ENCODE results near the gene USP21.

The USP21 gene

GRCh38 chr1:161171696-161172095 is 12.4 kb downstream of the USP21 start:
- no peak for TF ChIP-seq MAX (IDR thresholded peaks at IDR 0.05)
- TF ChIP-seq RAD21 (IDR thresholded peaks at IDR 0.05; ENCODE audit: low read depth): no peak
- TF ChIP-seq NFIC (IDR thresholded peaks at IDR 0.05): no peak
- TF ChIP-seq TEAD4 (IDR thresholded peaks at IDR 0.05): no peak
- TF ChIP-seq FOXM1 (IDR thresholded peaks at IDR 0.05; ENCODE audit: borderline replicate concordance, low read depth): no peak
- no peak for TF ChIP-seq TCF12 (IDR thresholded peaks at IDR 0.05; ENCODE audit: low read depth)
- no peak for TF ChIP-seq ZBTB7A (IDR thresholded peaks at IDR 0.05; ENCODE audit: low read depth)

- TF ChIP-seq ZBTB7A (IDR thresholded peaks at IDR 0.05; ENCODE audit: low read depth) (no peak), CEBPB (IDR thresholded peaks at IDR 0.05) (no peak), NFIC (IDR thresholded peaks at IDR 0.05) (no peak), REST (IDR thresholded peaks at IDR 0.05; ENCODE audit: low read depth) (no peak), TCF12 (IDR thresholded peaks at IDR 0.05; ENCODE audit: low read depth) (no peak), FOXM1 (IDR thresholded peaks at IDR 0.05; ENCODE audit: borderline replicate concordance, low read depth) (no peak), RAD21 (IDR thresholded peaks at IDR 0.05; ENCODE audit: low read depth) (no peak), EP300 (IDR thresholded peaks at IDR 0.05; ENCODE audit: borderline replicate concordance) (no peak), MAX (IDR thresholded peaks at IDR 0.05) (no peak), TAF1 (IDR thresholded peaks at IDR 0.05; ENCODE audit: low read depth) (no peak), YY1 (IDR thresholded peaks at IDR 0.05; ENCODE audit: low read depth) (no peak), USF1 (IDR thresholded peaks at IDR 0.05) (no peak), EGR1 (IDR thresholded peaks at IDR 0.05) (no peak), CREB1 (IDR thresholded peaks at IDR 0.05; ENCODE audit: low read depth) (no peak)
Measured at GRCh38 chr1:161172349-161172748, 13.0 kb downstream of the USP21 start.

GRCh38 chr1:161172776-161173376 is 13.6 kb downstream of the USP21 start:
- TF ChIP-seq NFIC (IDR thresholded peaks at IDR 0.05) (peak; percentile 61; the same call in 1 of the 2 replicates), CEBPB (IDR thresholded peaks at IDR 0.05) (no peak)

- TF ChIP-seq TCF12 (IDR thresholded peaks at IDR 0.05; ENCODE audit: low read depth) (no peak), EGR1 (IDR thresholded peaks at IDR 0.05) (no peak), ZBTB7A (IDR thresholded peaks at IDR 0.05; ENCODE audit: low read depth) (no peak), MAX (IDR thresholded peaks at IDR 0.05) (no peak), REST (IDR thresholded peaks at IDR 0.05; ENCODE audit: low read depth) (no peak), CREB1 (IDR thresholded peaks at IDR 0.05; ENCODE audit: low read depth) (no peak), USF1 (IDR thresholded peaks at IDR 0.05) (no peak), FOXM1 (IDR thresholded peaks at IDR 0.05; ENCODE audit: borderline replicate concordance, low read depth) (no peak), EP300 (IDR thresholded peaks at IDR 0.05; ENCODE audit: borderline replicate concordance) (no peak), RAD21 (IDR thresholded peaks at IDR 0.05; ENCODE audit: low read depth) (no peak)
Measured at GRCh38 chr1:161173711-161174110, 14.4 kb downstream of the USP21 start.

GRCh38 chr1:161174911-161175310 is 15.6 kb downstream of the USP21 start:
- TF ChIP-seq CEBPB (IDR thresholded peaks at IDR 0.05) (no peak), EGR1 (IDR thresholded peaks at IDR 0.05) (no peak), USF1 (IDR thresholded peaks at IDR 0.05) (no peak), TEAD4 (IDR thresholded peaks at IDR 0.05) (no peak), RAD21 (IDR thresholded peaks at IDR 0.05; ENCODE audit: low read depth) (no peak), YY1 (IDR thresholded peaks at IDR 0.05; ENCODE audit: low read depth) (no peak)

Data from Ishikawa (cell line).